HG02884 (cell line): ENCODE results near the gene CACNA2D3.
"Not testable (repeated sequence)": the region's sequence is repeated elsewhere in the genome, so short reads cannot be mapped to it uniquely, and the experiment has no call there.

ENCODE experiments used
- ATAC-seq: cut with Tn5 transposase; IDR thresholded peaks from one replicate; pipeline ENCODE4 v1.9.1; 2021; ENCODE audit warnings: mild to moderate bottlenecking, moderate library complexity; ENCODE audit not compliant: unreplicated experiment

Gene CACNA2D3

GRCh38 chr3:55091381-55092225 is 969.3 kb downstream of the CACNA2D3 start:
- ATAC-seq: no peak

- no peak for ATAC-seq
These were observed 972.3 kb downstream of the CACNA2D3 start for GRCh38 chr3:55094676-55095075.

GRCh38 chr3:55097441-55097840 is 975.1 kb downstream of the CACNA2D3 start:
- ATAC-seq: no peak

GRCh38 chr3:55105647-55106046 is 983.3 kb downstream of the CACNA2D3 start:
- ATAC-seq: no peak

GRCh38 chr3:55107187-55107586 is 984.8 kb downstream of the CACNA2D3 start:
- no peak for ATAC-seq

- ATAC-seq: not testable (repeated sequence)
These were observed 989.6 kb downstream of the CACNA2D3 start for GRCh38 chr3:55111906-55112305.

GRCh38 chr3:55118451-55118850 is 996.1 kb downstream of the CACNA2D3 start:
- ATAC-seq: no peak

- no peak for ATAC-seq
These were observed 996.9 kb downstream of the CACNA2D3 start for GRCh38 chr3:55119268-55119667.

GRCh38 chr3:55122312-55122711 is 1000.0 kb downstream of the CACNA2D3 start:
- no peak for ATAC-seq
